Measurements from ENCODE around the gene KIF3B. TPM values are rescaled to one million over a fixed set of nuclear protein-coding genes. Genes with fewer than 3 reads are reported as not detected.
A peak's percentile ranks its signal among the peaks of the same experiment; 100 is the strongest.

Gene KIF3B
- total and polyA plus RNA-seq, 2 of the 13 experiments (the other 11 are each of a cell fraction or from before 2014, with no cell fraction given) = 23.6 to 28.8 TPM

DNA sequence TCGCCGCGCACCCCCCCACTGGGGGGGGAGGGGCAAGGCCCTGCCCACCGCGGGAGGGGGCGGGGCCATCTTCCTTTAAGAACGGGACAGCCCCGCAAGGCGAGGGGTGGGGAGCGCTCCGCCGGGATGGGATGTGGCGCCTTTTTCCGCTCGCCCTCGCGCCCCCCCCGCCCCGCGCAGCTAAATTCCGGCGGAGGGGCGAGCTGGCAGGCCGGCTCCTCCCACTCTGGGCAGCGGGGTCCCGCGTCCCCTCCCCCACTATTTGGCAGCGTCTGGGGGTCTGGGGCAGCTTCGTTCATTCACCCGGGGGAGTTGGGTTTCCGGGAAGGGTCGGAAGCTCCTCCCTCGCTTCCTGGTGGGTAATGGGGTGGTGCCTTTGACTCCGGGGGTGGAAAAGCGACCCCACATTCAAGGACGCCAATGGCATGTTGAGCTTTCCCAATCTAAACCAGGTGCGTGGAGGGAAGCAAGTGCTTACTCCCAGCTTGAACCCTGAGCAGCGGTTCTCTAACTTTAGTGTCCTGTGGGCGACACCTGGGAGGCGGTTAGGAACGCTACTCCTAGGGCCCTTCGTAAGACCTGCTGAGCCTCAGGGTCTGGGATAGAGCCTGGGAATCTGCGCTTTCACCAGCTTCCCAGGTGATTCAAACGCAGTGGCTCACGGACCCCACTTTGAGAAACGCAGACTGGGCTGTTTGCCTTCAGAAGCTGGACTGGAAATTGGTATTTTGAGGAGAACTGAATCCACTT is 81.6 kb downstream of the KIF3B start (continued):
- TF ChIP-seq, protein P1, sequence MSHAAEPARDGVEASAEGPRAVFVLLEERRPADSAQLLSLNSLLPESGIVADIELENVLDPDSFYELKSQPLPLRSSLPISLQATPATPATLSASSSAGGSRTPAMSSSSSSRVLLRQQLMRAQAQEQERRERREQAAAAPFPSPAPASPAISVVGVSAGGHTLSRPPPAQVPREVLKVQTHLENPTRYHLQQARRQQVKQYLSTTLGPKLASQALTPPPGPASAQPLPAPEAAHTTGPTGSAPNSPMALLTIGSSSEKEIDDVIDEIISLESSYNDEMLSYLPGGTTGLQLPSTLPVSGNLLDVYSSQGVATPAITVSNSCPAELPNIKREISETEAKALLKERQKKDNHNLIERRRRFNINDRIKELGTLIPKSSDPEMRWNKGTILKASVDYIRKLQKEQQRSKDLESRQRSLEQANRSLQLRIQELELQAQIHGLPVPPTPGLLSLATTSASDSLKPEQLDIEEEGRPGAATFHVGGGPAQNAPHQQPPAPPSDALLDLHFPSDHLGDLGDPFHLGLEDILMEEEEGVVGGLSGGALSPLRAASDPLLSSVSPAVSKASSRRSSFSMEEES (CRISPR knock-in tag; IDR thresholded peaks at IDR 0.05) = no peak
- TF ChIP-seq ZNF816 (CRISPR knock-in tag; IDR thresholded peaks at IDR 0.05; ENCODE audit: borderline replicate concordance) (peak; percentile 94), MED1 (CRISPR knock-in tag; IDR thresholded peaks at IDR 0.05) (peak; percentile 51), ZNF709 (CRISPR knock-in tag; IDR thresholded peaks at IDR 0.05) (peak; percentile 63; the same call in 1 of the 2 replicates), NR2F2 (IDR thresholded peaks at IDR 0.05; ENCODE audit: borderline replicate concordance, low read depth) (peak; percentile 57; the same call in 1 of the 2 replicates), EHMT2 (IDR thresholded peaks at IDR 0.05; ENCODE audit: borderline replicate concordance, low read depth, low read length) (no peak), KLF6 (CRISPR knock-in tag; IDR thresholded peaks at IDR 0.05) (peak; percentile 40; the same call in 1 of the 2 replicates), PRMT3 (CRISPR knock-in tag; IDR thresholded peaks at IDR 0.05; ENCODE audit: borderline replicate concordance, low read depth) (no peak), RARG (CRISPR knock-in tag; IDR thresholded peaks at IDR 0.05; ENCODE audit: low read depth) (no peak), GLI4 (CRISPR knock-in tag; IDR thresholded peaks at IDR 0.05; ENCODE audit: borderline replicate concordance) (peak; percentile 90; the same call in 1 of the 2 replicates), DPF2 (CRISPR knock-in tag; IDR thresholded peaks at IDR 0.05; ENCODE audit: borderline replicate concordance, low read depth) (no peak), KDM4B (CRISPR knock-in tag; IDR thresholded peaks at IDR 0.05) (0 out of 2 replicates have a peak, but pooled peaks have one; percentile 56), ZNF619 (CRISPR knock-in tag; IDR thresholded peaks at IDR 0.05) (peak; percentile 67), ARNT2 (CRISPR knock-in tag; IDR thresholded peaks at IDR 0.05; ENCODE audit: low read depth) (no peak)
- TF ChIP-seq, protein P2, sequence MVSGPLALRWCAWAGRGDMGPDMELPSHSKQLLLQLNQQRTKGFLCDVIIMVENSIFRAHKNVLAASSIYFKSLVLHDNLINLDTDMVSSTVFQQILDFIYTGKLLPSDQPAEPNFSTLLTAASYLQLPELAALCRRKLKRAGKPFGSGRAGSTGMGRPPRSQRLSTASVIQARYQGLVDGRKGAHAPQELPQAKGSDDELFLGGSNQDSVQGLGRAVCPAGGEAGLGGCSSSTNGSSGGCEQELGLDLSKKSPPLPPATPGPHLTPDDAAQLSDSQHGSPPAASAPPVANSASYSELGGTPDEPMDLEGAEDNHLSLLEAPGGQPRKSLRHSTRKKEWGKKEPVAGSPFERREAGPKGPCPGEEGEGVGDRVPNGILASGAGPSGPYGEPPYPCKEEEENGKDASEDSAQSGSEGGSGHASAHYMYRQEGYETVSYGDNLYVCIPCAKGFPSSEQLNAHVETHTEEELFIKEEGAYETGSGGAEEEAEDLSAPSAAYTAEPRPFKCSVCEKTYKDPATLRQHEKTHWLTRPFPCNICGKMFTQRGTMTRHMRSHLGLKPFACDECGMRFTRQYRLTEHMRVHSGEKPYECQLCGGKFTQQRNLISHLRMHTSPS (CRISPR knock-in tag; IDR thresholded peaks at IDR 0.05; ENCODE audit: low read depth) = no peak
- TF ChIP-seq, protein P3, sequence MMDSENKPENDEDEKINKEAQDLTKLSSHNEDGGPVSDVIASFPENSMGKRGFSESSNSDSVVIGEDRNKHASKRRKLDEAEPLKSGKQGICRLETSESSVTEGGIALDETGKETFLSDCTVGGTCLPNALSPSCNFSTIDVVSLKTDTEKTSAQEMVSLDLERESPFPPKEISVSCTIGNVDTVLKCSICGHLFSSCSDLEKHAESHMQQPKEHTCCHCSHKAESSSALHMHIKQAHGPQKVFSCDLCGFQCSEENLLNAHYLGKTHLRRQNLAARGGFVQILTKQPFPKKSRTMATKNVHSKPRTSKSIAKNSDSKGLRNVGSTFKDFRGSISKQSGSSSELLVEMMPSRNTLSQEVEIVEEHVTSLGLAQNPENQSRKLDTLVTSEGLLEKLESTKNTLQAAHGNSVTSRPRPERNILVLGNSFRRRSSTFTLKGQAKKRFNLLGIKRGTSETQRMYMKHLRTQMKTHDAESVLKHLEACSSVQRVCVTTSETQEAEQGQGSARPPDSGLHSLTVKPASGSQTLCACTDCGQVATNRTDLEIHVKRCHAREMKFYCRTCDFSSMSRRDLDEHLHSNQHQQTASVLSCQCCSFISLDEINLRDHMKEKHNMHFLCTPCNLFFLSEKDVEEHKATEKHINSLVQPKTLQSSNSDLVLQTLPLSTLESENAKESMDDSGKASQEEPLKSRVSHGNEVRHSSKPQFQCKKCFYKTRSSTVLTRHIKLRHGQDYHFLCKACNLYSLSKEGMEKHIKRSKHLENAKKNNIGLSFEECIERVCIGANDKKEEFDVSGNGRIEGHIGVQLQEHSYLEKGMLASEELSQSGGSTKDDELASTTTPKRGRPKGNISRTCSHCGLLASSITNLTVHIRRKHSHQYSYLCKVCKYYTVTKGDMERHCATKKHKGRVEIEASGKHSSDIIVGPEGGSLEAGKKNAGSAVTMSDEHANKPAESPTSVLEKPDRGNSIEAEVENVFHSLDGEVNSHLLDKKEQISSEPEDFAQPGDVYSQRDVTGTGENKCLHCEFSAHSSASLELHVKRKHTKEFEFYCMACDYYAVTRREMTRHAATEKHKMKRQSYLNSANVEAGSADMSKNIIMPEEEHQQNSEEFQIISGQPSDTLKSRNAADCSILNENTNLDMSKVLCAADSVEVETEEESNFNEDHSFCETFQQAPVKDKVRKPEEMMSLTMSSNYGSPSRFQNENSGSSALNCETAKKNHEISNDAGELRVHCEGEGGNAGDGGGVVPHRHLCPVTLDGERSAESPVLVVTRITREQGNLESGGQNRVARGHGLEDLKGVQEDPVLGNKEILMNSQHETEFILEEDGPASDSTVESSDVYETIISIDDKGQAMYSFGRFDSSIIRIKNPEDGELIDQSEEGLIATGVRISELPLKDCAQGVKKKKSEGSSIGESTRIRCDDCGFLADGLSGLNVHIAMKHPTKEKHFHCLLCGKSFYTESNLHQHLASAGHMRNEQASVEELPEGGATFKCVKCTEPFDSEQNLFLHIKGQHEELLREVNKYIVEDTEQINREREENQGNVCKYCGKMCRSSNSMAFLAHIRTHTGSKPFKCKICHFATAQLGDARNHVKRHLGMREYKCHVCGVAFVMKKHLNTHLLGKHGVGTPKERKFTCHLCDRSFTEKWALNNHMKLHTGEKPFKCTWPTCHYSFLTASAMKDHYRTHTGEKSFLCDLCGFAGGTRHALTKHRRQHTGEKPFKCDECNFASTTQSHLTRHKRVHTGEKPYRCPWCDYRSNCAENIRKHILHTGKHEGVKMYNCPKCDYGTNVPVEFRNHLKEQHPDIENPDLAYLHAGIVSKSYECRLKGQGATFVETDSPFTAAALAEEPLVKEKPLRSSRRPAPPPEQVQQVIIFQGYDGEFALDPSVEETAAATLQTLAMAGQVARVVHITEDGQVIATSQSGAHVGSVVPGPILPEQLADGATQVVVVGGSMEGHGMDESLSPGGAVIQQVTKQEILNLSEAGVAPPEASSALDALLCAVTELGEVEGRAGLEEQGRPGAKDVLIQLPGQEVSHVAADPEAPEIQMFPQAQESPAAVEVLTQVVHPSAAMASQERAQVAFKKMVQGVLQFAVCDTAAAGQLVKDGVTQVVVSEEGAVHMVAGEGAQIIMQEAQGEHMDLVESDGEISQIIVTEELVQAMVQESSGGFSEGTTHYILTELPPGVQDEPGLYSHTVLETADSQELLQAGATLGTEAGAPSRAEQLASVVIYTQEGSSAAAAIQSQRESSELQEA (CRISPR knock-in tag; IDR thresholded peaks at IDR 0.05; ENCODE audit: not compliant biosample characterization) = peak; percentile 87
- TF ChIP-seq, protein P4, sequence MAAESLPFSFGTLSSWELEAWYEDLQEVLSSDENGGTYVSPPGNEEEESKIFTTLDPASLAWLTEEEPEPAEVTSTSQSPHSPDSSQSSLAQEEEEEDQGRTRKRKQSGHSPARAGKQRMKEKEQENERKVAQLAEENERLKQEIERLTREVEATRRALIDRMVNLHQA (CRISPR knock-in tag; IDR thresholded peaks at IDR 0.05) = no peak
